Neural cell (in vitro differentiated cells): ENCODE data around the gene PDE7B. TPM values are rescaled to one million over a fixed set of nuclear protein-coding genes. Genes with fewer than 3 reads are reported as not detected.

ENCODE experiments used
- H2AFZ ChIP-seq: fragments of 200-600, 300-800 bp; sonication (generic), shearing (Covaris generic); 2 replicates; pipeline ENCODE4 v1.6.0; 2014; ENCODE audit warnings: low read depth, mild to moderate bottlenecking, antibody characterized with exemption, low read length, moderate library complexity
- H3F3A ChIP-seq: fragments of 200-600 bp; shearing (Covaris generic); 2 replicates; pipeline ENCODE4 v1.6.1; 2016; ENCODE audit warnings: mild to moderate bottlenecking, moderate library complexity, mixed read lengths, antibody characterized with exemption, low read length; ENCODE audit not compliant: insufficient read depth, poor library complexity, severe bottlenecking
- H3K27ac ChIP-seq: fragments of 200-600, 300-800 bp; sonication (generic), shearing (Covaris generic); 2 replicates; pipeline ENCODE4 v1.5.1; 2014; ENCODE audit warnings: mild to moderate bottlenecking, low read length, moderate library complexity
- H3K27me3 ChIP-seq: fragments of 300-800, 200-600 bp; sonication (generic), shearing (Covaris generic); 2 replicates; pipeline ENCODE4 v1.6.0; 2014; ENCODE audit warnings: mild to moderate bottlenecking, low read depth, low read length, moderate library complexity; ENCODE audit not compliant: insufficient read depth
- H3K36me3 ChIP-seq: fragments of 300-800, 200-600 bp; sonication (generic), shearing (Covaris generic); 2 replicates; pipeline ENCODE4 v1.5.1; 2014; ENCODE audit warnings: mild to moderate bottlenecking, antibody characterized with exemption, low read length, moderate library complexity; ENCODE audit not compliant: insufficient read depth
- H3K4me2 ChIP-seq: fragments of 300-800, 200-600 bp; sonication (generic), shearing (Covaris generic); 2 replicates; pipeline ENCODE4 v1.6.0; 2014; ENCODE audit warnings: mild to moderate bottlenecking, low read length
- H3K4me3 ChIP-seq: fragments of 300-800, 200-600 bp; sonication (generic), shearing (Covaris generic); 2 replicates; pipeline ENCODE4 v1.5.1; 2014; ENCODE audit warnings: mild to moderate bottlenecking, low read length, moderate library complexity
- H3K79me2 ChIP-seq: fragments of 200-600 bp; shearing (Covaris generic); replicated peaks from 2 replicates; pipeline ENCODE4 v1.6.0; 2014; ENCODE audit warnings: mild to moderate bottlenecking, low read length, moderate library complexity; ENCODE audit not compliant: insufficient read depth
- H3K9ac ChIP-seq: fragments of 300-800, 200-600 bp; sonication (generic), shearing (Covaris generic); 2 replicates; pipeline ENCODE4 v1.6.1; 2016; ENCODE audit warnings: mild to moderate bottlenecking, low read length, mixed read lengths
- H3K9me2 ChIP-seq: fragments of 200-600 bp; shearing (Covaris generic); 2 replicates; pipeline ENCODE4 v1.6.1; 2016; ENCODE audit warnings: mild to moderate bottlenecking, low read length, mixed read lengths; ENCODE audit not compliant: insufficient read depth
- H3K9me3 ChIP-seq: fragments of 200-600, 300-800 bp; sonication (generic), shearing (Covaris generic); 2 replicates; pipeline ENCODE4 v1.6.1; 2016; ENCODE audit warnings: mild to moderate bottlenecking, mixed run types, low read length, moderate library complexity, mixed read lengths
- H4K20me1 ChIP-seq: fragments of 200-600 bp; shearing (Covaris generic); 2 replicates; pipeline ENCODE4 v1.6.1; 2016; ENCODE audit warnings: mild to moderate bottlenecking, mixed run types; ENCODE audit not compliant: insufficient read depth
- EP300 ChIP-seq: fragments of 450-650 bp; conservative IDR thresholded peaks from 2 replicates; pipeline ENCODE4 v1.6.1; 2014; ENCODE audit warnings: antibody characterized with exemption, mild to moderate bottlenecking, moderate library complexity; ENCODE audit not compliant: poor library complexity, severe bottlenecking
- EZH2 ChIP-seq: fragments of 200-600, 300-800 bp; shearing (Covaris generic), sonication (generic); IDR thresholded peaks from 2 replicates; pipeline ENCODE4 v1.6.1; 2014; ENCODE audit warnings: antibody characterized with exemption, low read length, borderline replicate concordance, mild to moderate bottlenecking; ENCODE audit not compliant: insufficient read depth, poor library complexity, severe bottlenecking
- MXI1 ChIP-seq: fragments of 450-650 bp; conservative IDR thresholded peaks from 2 replicates; pipeline ENCODE4 v1.6.1; 2014; ENCODE audit warnings: antibody characterized with exemption, mild to moderate bottlenecking; ENCODE audit not compliant: poor library complexity, severe bottlenecking
- POLR2AphosphoS5 ChIP-seq: IDR thresholded peaks from 2 replicates; pipeline ENCODE4 v1.6.1; 2012
- RAD21 ChIP-seq: fragments of 450-650 bp; conservative IDR thresholded peaks from 2 replicates; pipeline ENCODE4 v1.6.1; 2014; ENCODE audit warnings: antibody characterized with exemption, mild to moderate bottlenecking, moderate library complexity
- SMC3 ChIP-seq: fragments of 450-650 bp; conservative IDR thresholded peaks from 2 replicates; pipeline ENCODE4 v1.6.1; 2014; ENCODE audit warnings: antibody characterized with exemption, mild to moderate bottlenecking, moderate library complexity; ENCODE audit not compliant: poor library complexity
- TAF1 ChIP-seq: IDR thresholded peaks from 2 replicates; pipeline ENCODE4 v1.6.1; 2012; ENCODE audit warnings: low read depth
- polyA plus RNA-seq: library from polyadenylated mRNA; depleted of rRNA; stranded (reverse); fragments of >200 nt; gene quantifications from 2 replicates; pipeline ENCODE4 v1.2.3, GENCODE V29; 2014
- TF ChIP-seq, protein P1 (sequence below): IDR thresholded peaks from 2 replicates; pipeline ENCODE4 v1.6.1; 2012; ENCODE audit warnings: borderline replicate concordance
- TF ChIP-seq, protein P2 (sequence below): fragments of 450-650 bp; IDR thresholded peaks from 2 replicates; pipeline ENCODE4 v1.5.1; 2014; ENCODE audit warnings: antibody characterized with exemption, mild to moderate bottlenecking, moderate library complexity; ENCODE audit not compliant: poor library complexity, severe bottlenecking

PDE7B gene
- polyA plus RNA-seq, 1 donor from 2014 or later = 5.9 TPM

DNA sequence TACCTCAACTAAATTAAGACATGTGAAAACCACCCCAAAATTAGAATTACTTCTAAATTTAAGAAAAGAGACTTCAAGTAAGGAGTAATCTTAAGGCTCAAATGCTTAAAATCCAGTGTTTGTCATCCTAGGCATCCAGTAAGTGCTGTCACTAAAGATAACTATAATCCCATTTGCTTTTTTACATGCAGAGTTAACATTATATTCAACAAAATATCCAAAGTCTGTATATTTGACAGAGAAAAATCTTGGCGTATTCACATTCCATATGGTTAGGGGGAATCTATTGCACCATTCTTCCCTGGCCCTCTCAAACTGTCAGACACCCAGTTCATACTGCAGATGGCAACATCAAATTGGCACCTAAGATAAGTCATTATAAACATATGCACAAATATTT is 381.2 kb downstream of the PDE7B start:
- no peaks in the 10 kb centered on the region for H3K9me2 ChIP-seq

DNA sequence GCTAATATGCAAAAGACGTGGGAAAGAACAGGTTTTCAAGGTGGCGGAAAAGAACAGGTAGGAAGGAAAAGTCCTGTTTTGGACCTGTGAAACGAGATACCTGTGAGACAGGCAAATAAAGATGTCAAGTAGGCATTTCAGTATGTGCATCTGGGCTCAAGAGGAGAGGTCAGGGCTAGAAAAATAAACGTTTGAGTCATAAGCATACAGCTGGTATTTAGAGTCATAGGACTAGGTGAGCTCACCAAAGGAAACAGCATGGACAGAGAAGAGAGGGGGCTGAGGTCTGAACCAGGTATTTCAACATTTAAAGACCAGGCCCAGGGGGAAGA is 383.7 kb downstream of the PDE7B start:
- TF ChIP-seq MXI1 (no peak), EP300 (no peak), RAD21 (no peak), SMC3 (no peak)
- TF ChIP-seq, protein P1, sequence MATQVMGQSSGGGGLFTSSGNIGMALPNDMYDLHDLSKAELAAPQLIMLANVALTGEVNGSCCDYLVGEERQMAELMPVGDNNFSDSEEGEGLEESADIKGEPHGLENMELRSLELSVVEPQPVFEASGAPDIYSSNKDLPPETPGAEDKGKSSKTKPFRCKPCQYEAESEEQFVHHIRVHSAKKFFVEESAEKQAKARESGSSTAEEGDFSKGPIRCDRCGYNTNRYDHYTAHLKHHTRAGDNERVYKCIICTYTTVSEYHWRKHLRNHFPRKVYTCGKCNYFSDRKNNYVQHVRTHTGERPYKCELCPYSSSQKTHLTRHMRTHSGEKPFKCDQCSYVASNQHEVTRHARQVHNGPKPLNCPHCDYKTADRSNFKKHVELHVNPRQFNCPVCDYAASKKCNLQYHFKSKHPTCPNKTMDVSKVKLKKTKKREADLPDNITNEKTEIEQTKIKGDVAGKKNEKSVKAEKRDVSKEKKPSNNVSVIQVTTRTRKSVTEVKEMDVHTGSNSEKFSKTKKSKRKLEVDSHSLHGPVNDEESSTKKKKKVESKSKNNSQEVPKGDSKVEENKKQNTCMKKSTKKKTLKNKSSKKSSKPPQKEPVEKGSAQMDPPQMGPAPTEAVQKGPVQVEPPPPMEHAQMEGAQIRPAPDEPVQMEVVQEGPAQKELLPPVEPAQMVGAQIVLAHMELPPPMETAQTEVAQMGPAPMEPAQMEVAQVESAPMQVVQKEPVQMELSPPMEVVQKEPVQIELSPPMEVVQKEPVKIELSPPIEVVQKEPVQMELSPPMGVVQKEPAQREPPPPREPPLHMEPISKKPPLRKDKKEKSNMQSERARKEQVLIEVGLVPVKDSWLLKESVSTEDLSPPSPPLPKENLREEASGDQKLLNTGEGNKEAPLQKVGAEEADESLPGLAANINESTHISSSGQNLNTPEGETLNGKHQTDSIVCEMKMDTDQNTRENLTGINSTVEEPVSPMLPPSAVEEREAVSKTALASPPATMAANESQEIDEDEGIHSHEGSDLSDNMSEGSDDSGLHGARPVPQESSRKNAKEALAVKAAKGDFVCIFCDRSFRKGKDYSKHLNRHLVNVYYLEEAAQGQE = no peak
- Histone ChIP-seq H4K20me1 (no peaks in the 10 kb centered on the region), H3K9me3 (no peaks in the 10 kb centered on the region), H3K4me2 (no peak overlapping the region), H3K79me2 (no peaks in the 10 kb centered on the region), H3K9me2 (no peaks in the 10 kb centered on the region), H3K4me3 (no peak overlapping the region), H2AFZ (no peak overlapping the region), H3K27me3 (no peaks in the 10 kb centered on the region), H3K27ac (no peak overlapping the region), H3K9ac (no peak overlapping the region), H3F3A (no peaks in the 10 kb centered on the region), H3K36me3 (no peaks in the 10 kb centered on the region)

More for the DNA sequence above, 381.2 kb downstream of the PDE7B start:
- no peak overlapping the region for H3K4me3 ChIP-seq
- H3K4me2 ChIP-seq = no peak overlapping the region
- no peak overlapping the region for H3K9ac ChIP-seq
- no peaks in the 10 kb centered on the region for H3K79me2 ChIP-seq
- no peak overlapping the region for H2AFZ ChIP-seq
- no peak overlapping the region for H3K27ac ChIP-seq
- no peaks in the 10 kb centered on the region for H3K27me3 ChIP-seq
- no peaks in the 10 kb centered on the region for H3K9me3 ChIP-seq
- TF ChIP-seq SMC3 = no peak
- TF ChIP-seq, protein P1 = no peak
- TF ChIP-seq EP300 = no peak
- TF ChIP-seq, protein P2, sequence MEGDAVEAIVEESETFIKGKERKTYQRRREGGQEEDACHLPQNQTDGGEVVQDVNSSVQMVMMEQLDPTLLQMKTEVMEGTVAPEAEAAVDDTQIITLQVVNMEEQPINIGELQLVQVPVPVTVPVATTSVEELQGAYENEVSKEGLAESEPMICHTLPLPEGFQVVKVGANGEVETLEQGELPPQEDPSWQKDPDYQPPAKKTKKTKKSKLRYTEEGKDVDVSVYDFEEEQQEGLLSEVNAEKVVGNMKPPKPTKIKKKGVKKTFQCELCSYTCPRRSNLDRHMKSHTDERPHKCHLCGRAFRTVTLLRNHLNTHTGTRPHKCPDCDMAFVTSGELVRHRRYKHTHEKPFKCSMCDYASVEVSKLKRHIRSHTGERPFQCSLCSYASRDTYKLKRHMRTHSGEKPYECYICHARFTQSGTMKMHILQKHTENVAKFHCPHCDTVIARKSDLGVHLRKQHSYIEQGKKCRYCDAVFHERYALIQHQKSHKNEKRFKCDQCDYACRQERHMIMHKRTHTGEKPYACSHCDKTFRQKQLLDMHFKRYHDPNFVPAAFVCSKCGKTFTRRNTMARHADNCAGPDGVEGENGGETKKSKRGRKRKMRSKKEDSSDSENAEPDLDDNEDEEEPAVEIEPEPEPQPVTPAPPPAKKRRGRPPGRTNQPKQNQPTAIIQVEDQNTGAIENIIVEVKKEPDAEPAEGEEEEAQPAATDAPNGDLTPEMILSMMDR = no peak
- no peak for TF ChIP-seq MXI1
- TF ChIP-seq TAF1 = no peak
- no peak for TF ChIP-seq RAD21
- TF ChIP-seq EZH2 = no peak
- no peak for TF ChIP-seq POLR2AphosphoS5
- no peaks in the 10 kb centered on the region for H3K36me3 ChIP-seq
- no peaks in the 10 kb centered on the region for H3F3A ChIP-seq
- no peaks in the 10 kb centered on the region for H4K20me1 ChIP-seq
